Measurements from ENCODE around the gene ZNF827.

The ZNF827 gene

GRCh38 chr4:145770124-145770523 lies 168.5 kb downstream of the ZNF827 start:
- no peak for DNase-seq (ENCODE audit: extremely low read depth in 1 of 2, low read depth in 1 of 2)

- DNase-seq (ENCODE audit: extremely low read depth in 1 of 2, low read depth in 1 of 2): no peak
Observed at GRCh38 chr4:145769450-145770037, 169.1 kb downstream of the ZNF827 start.

GRCh38 chr4:145766273-145766672 lies 172.3 kb downstream of the ZNF827 start:
- DNase-seq (ENCODE audit: extremely low read depth in 1 of 2, low read depth in 1 of 2): no peak

GRCh38 chr4:145763399-145763798 lies 175.2 kb downstream of the ZNF827 start:
- no peak for DNase-seq (ENCODE audit: extremely low read depth in 1 of 2, low read depth in 1 of 2)

- DNase-seq (ENCODE audit: extremely low read depth in 1 of 2, low read depth in 1 of 2): no peak
Observed at GRCh38 chr4:145762719-145763118, 175.9 kb downstream of the ZNF827 start.

- no peak for DNase-seq (ENCODE audit: extremely low read depth in 1 of 2, low read depth in 1 of 2)
Observed at GRCh38 chr4:145760961-145761929, 177.4 kb downstream of the ZNF827 start.

GRCh38 chr4:145760176-145760575 lies 178.4 kb downstream of the ZNF827 start:
- no peak for DNase-seq (ENCODE audit: extremely low read depth in 1 of 2, low read depth in 1 of 2)

- no peak for DNase-seq (ENCODE audit: extremely low read depth in 1 of 2, low read depth in 1 of 2)
Observed at GRCh38 chr4:145757188-145757587, 181.4 kb downstream of the ZNF827 start.

GRCh38 chr4:145756244-145756643 lies 182.4 kb downstream of the ZNF827 start:
- DNase-seq (ENCODE audit: extremely low read depth in 1 of 2, low read depth in 1 of 2): no peak

- no peak for DNase-seq (ENCODE audit: extremely low read depth in 1 of 2, low read depth in 1 of 2)
Observed at GRCh38 chr4:145755802-145756201, 182.8 kb downstream of the ZNF827 start.

GRCh38 chr4:145743641-145744040 lies 195.0 kb downstream of the ZNF827 start:
- no peak for DNase-seq (ENCODE audit: extremely low read depth in 1 of 2, low read depth in 1 of 2)

- DNase-seq (ENCODE audit: extremely low read depth in 1 of 2, low read depth in 1 of 2): no peak
Observed at GRCh38 chr4:145740806-145741205, 197.8 kb downstream of the ZNF827 start.

GRCh38 chr4:145739845-145740244 lies 198.8 kb downstream of the ZNF827 start:
- no peak for DNase-seq (ENCODE audit: extremely low read depth in 1 of 2, low read depth in 1 of 2)

GRCh38 chr4:145736241-145736831 lies 202.3 kb downstream of the ZNF827 start:
- no peak for DNase-seq (ENCODE audit: extremely low read depth in 1 of 2, low read depth in 1 of 2)

- DNase-seq (ENCODE audit: extremely low read depth in 1 of 2, low read depth in 1 of 2): no peak
Observed at GRCh38 chr4:145735827-145736226, 202.8 kb downstream of the ZNF827 start.

GRCh38 chr4:145735347-145735675 lies 203.3 kb downstream of the ZNF827 start:
- DNase-seq (ENCODE audit: extremely low read depth in 1 of 2, low read depth in 1 of 2): no peak

- DNase-seq (ENCODE audit: extremely low read depth in 1 of 2, low read depth in 1 of 2): no peak
Observed at GRCh38 chr4:145734576-145735346, 203.9 kb downstream of the ZNF827 start.

GRCh38 chr4:145734031-145734430 lies 204.6 kb downstream of the ZNF827 start:
- no peak for DNase-seq (ENCODE audit: extremely low read depth in 1 of 2, low read depth in 1 of 2)

GRCh38 chr4:145732895-145733880 lies 205.4 kb downstream of the ZNF827 start:
- peak; percentile 51 to 78 for DNase-seq (ENCODE audit: extremely low read depth in 1 of 2, low read depth in 1 of 2)
